Subcutaneous adipose tissue (tissue), 4 donors: ENCODE measurements around the gene CLIC6. TPM values are rescaled to one million over a fixed set of nuclear protein-coding genes. Genes with fewer than 3 reads are reported as not detected.

Experiments
- total RNA-seq, 4 donors: library from RNA; depleted of rRNA; stranded (reverse); fragments of >200 nt; gene quantifications; one replicate each; pipeline ENCODE4 v1.1.0, GENCODE V29; 2016
- TF ChIP-seq, protein P1 (sequence below): fragments of 450-650 bp; IDR thresholded peaks from one replicate; pipeline ENCODE4 v1.5.1; 2016; ENCODE audit warnings: low read depth, mild to moderate bottlenecking, control low read depth, antibody characterized with exemption, moderate library complexity

Gene CLIC6
- total RNA-seq, 4 donors from 2014 or later = 10.4 to 37.7 (median 20.3) TPM

- TF ChIP-seq, protein P1, sequence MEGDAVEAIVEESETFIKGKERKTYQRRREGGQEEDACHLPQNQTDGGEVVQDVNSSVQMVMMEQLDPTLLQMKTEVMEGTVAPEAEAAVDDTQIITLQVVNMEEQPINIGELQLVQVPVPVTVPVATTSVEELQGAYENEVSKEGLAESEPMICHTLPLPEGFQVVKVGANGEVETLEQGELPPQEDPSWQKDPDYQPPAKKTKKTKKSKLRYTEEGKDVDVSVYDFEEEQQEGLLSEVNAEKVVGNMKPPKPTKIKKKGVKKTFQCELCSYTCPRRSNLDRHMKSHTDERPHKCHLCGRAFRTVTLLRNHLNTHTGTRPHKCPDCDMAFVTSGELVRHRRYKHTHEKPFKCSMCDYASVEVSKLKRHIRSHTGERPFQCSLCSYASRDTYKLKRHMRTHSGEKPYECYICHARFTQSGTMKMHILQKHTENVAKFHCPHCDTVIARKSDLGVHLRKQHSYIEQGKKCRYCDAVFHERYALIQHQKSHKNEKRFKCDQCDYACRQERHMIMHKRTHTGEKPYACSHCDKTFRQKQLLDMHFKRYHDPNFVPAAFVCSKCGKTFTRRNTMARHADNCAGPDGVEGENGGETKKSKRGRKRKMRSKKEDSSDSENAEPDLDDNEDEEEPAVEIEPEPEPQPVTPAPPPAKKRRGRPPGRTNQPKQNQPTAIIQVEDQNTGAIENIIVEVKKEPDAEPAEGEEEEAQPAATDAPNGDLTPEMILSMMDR = no peak
These were observed 26.4 kb upstream of the CLIC6 start for GRCh38 chr21:34642211-34643075.

DNA sequence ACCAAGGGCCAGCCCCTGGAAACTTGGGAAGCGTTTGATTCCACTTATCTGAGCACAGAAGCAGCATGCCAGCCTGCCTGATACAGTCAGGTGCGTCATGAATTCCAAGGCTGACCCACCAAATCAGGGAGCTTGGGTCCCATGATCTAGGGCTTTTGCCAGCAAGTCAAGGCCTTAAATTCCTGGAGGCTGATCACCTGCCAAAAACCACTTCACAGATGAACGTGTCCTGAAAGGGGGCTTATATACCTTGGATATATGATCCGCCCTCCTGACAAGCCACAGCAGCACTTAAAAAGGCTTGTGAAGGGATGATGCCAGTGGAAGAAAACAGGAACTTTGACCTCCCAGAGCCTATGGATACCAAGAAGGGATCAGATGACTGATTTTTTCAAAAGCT lies 24.0 kb upstream of the CLIC6 start:
- TF ChIP-seq, protein P1 = no peak

- TF ChIP-seq, protein P1 = no peak
These were observed 21.2 kb upstream of the CLIC6 start for GRCh38 chr21:34647555-34647954.

- TF ChIP-seq, protein P1 = no peak
These were observed 20.0 kb upstream of the CLIC6 start for GRCh38 chr21:34648739-34649297.

DNA sequence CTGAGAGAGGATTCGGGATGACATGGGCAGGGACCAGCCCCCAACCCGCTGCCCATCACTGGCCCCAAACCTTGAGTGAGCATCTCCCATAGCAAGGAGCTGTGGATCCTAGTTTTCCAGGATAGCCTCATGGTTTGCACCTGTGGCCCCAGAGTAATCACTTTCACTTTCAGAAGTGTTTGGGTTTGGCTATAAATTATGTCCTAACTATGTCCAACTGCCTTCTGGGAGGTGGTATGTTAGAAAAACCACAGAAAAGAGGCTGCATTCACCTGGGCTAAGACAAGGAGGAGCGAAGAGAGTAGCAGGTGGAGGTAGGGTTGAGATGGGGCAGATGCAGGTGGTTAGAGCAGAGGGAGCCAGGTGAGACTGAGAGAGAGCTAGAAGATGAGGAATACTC lies 19.4 kb upstream of the CLIC6 start:
- TF ChIP-seq, protein P1 = no peak

DNA sequence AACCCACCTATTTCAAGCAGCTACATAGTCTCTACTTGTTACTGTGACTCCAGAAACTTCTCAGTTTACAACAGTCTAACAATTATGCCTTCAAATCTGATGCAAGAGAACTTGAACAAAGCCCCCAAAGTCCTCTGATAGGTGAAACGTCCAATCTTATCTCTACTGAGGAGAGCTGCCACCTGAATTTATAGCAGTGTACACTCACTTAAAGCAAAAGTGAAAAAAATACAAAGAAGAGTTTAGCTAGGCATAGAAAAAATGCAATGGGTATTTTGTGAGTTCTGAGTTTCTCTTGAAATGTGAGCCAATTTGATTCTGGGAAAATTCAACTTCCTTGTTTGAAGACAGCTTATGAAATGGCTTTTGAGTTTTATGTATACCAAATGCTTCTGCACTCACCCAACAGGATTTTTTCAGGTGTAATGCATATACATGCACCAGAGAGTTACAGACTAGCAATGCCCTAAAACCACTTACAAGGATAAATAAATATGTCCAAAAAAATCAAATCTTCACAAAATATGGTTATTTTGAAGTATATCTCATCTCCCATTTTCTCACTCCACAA lies 17.8 kb upstream of the CLIC6 start:
- TF ChIP-seq, protein P1 = no peak

- TF ChIP-seq, protein P1 = no peak
These were observed 17.2 kb upstream of the CLIC6 start for GRCh38 chr21:34651642-34652041.
